Testis (tissue), 2 donors: ENCODE measurements around the gene DST.
"Not testable (repeated sequence)": the region's sequence is repeated elsewhere in the genome, so short reads cannot be mapped to it uniquely, and the experiment has no call there.

Experiments
- POLR2A ChIP-seq: fragments of 450-650 bp; IDR thresholded peaks from one replicate; pipeline ENCODE4 v1.6.1; 2017; ENCODE audit warnings: antibody characterized with exemption, mild to moderate bottlenecking, moderate library complexity
- TF ChIP-seq, protein P1 (sequence below), 3 experiments: fragments of 450-650 bp in 2 of 3; fragments of 200-600 bp in 1 of 3; sonication (generic) in 1 of 3; IDR thresholded peaks; one replicate each; pipeline ENCODE4 v1.5.1; 2016 to 2019; ENCODE audit warnings: antibody characterized with exemption in 3 of 3, mild to moderate bottlenecking in 2 of 3, moderate library complexity in 1 of 3

GRCh38 chr6:56661338-56661737 lies 18.6 kb upstream of the DST start:
- TF ChIP-seq POLR2A, result not testable (repeated sequence)
- TF ChIP-seq, protein P1, sequence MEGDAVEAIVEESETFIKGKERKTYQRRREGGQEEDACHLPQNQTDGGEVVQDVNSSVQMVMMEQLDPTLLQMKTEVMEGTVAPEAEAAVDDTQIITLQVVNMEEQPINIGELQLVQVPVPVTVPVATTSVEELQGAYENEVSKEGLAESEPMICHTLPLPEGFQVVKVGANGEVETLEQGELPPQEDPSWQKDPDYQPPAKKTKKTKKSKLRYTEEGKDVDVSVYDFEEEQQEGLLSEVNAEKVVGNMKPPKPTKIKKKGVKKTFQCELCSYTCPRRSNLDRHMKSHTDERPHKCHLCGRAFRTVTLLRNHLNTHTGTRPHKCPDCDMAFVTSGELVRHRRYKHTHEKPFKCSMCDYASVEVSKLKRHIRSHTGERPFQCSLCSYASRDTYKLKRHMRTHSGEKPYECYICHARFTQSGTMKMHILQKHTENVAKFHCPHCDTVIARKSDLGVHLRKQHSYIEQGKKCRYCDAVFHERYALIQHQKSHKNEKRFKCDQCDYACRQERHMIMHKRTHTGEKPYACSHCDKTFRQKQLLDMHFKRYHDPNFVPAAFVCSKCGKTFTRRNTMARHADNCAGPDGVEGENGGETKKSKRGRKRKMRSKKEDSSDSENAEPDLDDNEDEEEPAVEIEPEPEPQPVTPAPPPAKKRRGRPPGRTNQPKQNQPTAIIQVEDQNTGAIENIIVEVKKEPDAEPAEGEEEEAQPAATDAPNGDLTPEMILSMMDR (IDR thresholded peaks at IDR 0.05), result not testable (repeated sequence)
